ENCODE measurements around the gene BACH2.
"Not testable (repeated sequence)": the region's sequence is repeated elsewhere in the genome, so short reads cannot be mapped to it uniquely, and the experiment has no call there.

Gene BACH2

DNA sequence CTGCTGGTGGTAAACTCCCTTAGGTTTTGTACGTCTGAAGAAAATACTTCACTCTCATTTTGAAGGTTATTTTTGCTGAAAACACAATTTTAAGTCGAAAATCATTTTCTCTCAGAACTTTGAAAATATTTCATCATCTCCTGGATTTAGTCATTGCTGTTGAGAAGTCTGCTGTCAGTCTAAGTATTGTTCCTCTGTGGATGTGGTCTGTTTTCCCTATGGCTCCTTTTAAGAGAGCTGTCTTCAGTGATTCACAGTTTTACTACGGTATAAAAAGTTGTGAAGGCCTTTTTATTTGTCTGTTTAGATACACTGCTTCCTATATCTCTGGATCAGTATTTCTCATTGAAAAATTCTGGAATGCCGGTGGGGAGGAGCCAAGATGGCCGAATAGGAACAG is 243.0 kb downstream of the BACH2 start:
- DNase-seq: no peak

DNA sequence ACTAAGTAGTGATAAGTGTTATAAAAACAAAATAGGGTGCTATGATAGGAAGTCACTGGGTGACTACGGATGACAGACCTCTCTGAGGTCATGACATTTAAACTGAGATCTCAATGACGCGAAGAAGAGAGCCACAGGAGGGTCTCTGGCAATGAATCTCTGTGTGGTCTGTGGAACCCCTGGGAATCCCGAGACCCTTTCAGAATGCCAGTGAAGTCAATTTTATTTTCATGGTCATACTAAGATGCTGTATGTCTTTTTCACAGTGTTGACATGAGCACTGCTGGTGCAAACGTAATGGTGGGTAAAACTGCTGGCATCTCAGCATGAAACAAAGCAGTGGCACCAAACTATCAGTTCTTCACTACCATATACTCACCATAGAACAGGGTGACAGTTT is 247.3 kb downstream of the BACH2 start:
- DNase-seq: no peak

DNA sequence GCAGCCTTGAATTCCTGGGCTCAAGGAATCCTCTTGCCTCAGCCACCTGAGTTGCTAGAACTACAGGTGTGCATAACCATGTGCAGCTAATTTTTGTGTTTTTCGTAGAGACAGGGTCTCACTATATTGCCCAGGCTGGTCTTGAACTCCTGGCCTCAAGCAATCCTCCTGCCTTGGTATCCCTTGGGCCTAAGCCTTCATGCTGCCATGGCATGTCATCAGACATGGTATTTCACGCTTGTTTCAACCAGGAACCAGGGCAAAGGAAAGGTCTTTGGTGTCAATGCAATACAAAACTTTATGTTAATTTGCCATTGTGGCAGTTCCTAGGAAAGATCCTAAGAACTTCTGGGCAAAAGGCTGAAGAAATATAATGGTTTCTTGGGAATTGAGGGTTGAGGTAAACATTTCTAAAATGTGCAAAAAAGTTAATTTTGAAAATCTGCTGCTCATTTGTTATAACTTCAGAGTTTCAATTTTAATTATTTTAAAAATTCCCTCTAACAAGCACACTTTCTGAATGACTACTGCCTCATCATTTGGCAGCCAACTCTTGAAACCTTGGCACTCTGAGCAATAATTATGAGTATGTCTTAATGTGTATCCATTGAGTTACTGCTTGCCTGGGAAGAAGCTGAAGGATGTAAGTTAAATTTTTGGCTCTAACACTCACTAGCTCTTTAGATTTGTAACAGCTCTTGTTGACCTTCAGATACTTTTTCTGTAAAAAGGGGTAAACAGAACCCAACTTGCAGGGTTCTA is 248.3 kb downstream of the BACH2 start:
- DNase-seq: no peak

DNA sequence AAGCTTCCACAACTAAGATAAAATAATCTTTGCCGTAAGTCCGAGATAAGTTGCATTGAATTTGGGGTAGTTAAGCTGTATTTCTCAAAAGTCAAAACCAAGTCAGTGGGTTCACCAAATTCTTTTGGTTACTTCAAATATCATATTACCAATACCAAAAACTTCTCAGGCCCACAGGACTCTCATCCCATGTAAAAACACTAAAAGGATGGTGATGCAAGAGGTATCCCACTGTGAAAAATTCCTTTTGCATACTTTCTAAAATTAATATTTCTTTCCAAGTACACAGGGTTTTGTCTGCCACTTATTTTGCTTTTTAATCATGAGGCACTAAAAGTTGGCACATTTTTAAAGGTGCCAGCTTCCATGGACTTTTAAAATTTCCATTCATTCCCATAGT is 251.1 kb downstream of the BACH2 start:
- DNase-seq: no peak

DNA sequence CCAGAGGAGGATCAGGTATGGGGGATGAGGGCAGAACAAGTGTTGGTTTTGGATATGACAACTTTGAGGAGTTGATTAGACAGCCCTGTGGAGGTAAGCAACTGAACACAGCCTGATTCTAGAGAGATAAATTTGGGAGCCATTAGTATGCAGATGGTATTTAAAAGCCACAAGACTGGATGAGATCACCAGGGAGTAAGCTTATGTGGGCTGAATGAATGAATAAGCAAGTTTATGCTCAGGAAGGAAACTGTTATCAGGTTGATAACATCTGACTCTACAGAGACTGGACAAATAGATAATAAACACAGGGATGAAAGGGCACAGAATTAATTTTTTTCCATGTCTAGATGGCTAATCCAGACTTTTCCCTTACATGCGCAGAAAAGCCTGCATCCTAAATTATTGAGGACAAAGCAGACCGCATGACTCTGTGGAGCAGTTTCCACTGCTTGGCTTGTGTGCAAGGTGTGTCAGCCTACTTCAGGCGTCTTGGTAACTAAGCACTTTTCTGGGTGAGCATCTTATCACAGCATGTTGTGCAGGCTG is 251.7 kb downstream of the BACH2 start:
- no peak for DNase-seq

DNA sequence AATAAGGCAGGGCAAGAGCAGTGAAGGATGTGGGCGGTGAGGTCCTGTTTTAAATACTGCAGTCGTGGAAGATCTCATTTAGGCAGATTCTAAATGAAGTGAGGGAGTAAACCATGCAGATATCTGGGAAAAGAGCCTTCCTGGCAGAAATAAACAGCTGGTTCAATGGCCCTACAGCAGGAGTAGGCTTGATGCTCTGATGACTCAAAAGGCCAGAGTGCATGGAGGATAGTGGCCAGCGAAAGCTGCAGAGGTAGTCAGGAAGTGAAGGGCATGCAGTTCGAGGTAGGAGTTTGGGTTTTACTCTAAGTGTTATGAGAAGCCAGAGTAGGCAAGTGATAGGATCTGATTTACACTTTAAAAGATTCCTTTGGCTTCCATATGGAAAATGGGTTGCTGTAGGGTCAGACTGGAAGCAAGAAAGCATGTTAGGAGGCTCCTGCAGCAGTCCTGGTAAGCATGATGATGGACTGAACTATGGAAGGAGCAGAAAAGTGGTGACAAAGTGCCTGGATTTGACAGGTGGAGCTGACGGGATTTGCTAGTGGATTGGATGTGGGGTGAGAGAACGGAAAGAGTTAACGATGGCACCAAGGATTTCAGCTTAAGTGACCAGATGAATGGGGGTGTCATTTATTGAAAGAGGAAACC is 252.3 kb downstream of the BACH2 start:
- no peak for DNase-seq

DNA sequence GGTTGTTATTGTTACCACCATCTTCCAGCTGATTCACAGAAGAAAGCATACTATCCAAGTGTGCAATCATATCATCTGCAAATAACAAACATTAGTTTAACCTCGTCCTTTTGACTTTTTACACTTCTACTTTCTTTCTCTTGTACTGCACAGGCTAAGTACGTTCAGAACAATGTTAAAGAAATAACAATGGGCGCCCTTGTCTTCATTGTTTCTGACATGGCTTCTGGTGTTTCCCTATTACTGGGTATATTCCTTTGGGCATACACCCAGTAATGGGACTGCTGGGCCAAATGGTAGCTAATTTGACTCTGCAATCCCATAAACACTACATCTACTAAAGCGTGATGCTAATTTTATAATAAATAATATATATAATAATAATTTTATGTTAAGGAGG is 255.7 kb downstream of the BACH2 start:
- no peak for DNase-seq

DNA sequence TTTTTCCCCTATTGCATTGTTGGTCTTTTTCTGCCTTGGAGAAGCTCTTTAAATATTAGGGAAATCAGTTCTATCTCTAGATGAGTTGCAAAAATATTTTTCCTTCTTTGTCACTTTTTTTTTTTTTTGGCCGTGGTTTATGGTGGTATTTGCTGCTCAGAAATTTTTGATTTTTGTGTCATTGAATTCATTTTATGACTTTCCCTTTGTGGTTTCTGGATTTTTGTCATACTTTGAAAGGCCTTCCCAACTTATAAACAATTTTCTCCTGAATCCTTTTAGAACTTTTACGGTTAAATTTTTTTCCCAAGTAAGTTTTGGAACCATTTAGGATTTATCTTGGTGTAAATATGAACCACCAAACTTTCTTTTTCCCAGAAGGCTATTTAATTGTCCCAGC is 256.7 kb downstream of the BACH2 start:
- no peak for DNase-seq

DNA sequence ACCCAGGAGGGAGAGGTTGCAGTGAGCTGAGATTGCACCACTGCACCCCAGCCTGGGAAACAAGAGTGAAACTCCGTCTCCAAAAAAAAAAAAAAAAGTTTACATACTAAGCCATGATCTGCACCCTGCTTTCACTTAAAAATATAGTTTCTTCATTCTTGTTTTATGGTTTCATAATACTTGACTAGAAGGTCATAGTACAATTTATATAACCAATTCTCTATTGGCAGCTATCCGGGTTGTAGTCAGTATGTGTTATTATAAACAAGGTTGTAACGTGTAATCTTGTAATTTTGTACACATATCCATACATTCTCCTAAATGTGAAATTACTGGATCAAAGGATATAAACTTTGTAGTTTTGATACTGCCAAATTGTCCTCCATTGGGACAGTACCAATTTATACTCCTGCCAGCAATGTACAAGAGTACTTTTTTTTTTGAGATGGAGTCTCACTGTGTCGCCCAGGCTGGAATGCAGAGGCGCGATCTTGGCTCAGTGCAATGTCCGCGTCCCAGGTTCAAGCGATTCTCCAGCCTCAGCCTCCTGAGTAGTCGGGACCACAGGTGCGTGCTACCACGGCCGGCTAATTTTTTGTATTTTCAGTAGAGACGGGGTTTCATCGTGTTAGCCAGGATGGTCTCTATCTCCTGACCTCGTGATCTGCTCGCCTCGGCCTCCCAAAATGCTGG is 257.5 kb downstream of the BACH2 start:
- DNase-seq: no peak

DNA sequence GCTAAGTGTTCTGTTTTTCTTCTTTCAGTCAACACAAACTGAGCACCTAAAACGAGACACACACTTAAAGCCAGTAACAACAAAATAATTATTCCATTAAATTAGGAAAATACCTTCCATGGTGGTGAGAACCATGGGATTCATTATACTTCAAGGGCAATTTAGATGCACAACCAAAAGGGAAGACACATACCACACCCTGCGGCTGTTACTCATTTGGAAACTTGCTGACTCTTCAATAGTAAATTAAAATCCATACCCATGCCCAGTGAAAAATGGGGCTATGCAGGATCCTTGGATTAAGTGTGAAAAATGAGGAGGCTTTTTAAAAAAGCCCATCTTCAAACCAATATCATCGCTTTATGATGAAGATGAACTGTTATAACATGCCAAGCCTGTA is 259.7 kb downstream of the BACH2 start:
- no peak for DNase-seq

DNA sequence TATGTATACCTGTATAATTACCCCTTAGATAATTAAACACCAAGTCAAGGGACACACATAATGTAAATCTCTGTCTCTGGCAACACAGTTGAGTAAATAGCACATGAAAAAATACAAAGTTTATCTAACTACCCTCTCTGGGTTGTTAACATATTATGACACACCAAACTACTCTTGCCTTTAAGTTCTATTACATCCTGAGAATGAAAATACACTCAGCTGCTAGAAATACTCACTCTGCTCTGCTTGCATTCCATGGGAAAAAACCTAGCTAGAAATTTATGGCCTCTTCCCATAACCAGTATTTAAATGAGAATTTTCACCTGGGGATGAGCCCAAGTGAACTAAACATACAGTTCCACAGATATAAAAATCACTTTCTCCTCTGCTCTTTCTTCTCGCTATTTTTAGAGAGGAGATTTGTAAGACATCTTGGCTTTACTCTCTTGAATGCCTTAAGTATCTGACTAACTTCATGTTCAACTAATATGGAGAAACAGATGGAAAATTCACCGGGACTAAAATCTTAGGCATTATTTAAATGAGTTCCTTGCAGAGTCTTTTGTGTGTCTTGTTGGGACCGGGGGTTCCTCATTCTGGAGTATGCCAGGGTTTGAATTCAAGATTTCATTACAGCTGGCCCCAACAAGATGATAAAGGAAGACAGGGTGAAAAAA is 261.5 kb downstream of the BACH2 start:
- DNase-seq: no peak

DNA sequence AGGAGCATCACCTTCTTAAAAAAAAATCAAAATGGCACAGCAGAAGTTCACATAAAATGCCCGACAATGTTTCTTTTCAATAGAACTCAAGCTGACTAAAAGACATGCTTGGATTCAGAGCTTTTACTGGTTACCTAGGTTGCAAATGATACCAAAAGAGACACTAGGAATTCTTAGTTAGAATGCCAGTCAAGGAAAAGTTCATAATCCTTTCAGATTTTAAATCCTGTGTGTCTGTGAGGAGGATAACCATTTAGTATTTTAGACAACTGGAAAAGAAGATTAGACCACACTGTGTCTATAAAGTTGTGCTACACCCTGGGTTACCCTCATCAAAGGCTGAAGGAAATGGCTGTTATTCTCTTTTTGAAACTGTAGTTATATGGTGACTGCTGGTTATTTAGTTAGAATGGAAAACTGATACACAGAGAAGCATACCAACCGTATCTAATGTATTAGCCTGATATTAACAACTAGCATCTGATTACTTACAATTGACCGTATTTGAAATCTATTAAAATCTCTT is 262.8 kb downstream of the BACH2 start:
- DNase-seq: no peak

DNA sequence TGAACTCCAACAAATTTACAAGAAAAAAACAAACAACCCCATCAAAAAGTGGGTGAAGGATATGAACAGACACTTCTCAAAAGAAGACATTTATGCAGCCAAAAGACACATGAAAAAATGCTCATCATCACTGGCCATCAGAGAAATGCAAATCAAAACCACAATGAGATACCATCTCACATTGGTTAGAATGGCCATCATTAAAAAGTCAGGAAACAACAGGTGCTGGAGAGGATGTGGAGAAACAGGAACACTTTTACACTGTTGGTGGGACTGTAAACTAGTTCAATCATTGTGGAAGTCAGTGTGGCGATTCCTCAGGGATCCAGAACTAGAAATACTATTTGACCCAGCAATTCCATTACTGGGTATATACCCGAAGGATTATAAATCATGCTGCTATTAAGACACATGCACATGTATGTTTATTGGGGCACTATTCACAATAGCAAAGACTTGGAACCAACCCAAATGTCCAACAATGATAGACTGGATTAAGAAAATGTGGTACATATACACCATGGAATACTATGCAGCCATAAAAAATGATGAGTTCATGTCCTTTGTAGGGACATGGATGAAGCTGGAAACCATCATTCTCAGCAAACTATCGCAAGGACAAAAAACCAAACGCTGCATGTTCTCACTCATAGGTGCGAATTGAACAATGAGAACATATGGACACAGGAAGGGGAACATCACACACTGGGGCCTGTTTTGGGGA is 264.0 kb downstream of the BACH2 start:
- not testable (repeated sequence) for DNase-seq

DNA sequence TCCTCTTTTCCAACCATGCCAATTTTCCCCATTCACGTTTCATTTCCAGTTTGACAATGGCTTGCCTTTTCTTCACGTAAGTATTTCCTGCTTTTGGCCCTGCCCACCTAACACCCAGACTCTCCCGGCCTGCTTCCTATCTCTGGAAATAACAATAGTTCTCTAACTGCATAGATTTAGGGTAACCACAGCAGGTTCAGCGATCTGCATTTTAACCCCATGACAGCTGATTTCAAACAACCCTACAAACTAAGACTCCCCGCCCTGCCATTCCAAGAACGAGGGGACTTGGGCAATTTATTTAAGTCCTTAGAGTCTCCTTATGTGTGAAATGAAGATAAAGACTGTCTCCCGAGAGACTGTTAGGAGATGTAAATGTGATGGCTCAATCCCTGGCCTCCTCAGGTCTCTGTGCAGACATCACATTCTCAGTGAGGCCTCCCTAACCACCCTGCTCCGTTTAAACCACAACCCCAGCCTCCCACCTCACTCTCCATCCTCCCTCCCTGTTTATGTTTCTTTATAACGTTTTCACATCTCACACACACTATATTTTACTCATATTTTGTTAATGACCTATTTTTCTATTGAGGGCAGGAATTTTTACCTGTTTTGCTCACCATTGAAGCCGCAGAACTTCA is 267.5 kb downstream of the BACH2 start:
- DNase-seq: no peak

DNA sequence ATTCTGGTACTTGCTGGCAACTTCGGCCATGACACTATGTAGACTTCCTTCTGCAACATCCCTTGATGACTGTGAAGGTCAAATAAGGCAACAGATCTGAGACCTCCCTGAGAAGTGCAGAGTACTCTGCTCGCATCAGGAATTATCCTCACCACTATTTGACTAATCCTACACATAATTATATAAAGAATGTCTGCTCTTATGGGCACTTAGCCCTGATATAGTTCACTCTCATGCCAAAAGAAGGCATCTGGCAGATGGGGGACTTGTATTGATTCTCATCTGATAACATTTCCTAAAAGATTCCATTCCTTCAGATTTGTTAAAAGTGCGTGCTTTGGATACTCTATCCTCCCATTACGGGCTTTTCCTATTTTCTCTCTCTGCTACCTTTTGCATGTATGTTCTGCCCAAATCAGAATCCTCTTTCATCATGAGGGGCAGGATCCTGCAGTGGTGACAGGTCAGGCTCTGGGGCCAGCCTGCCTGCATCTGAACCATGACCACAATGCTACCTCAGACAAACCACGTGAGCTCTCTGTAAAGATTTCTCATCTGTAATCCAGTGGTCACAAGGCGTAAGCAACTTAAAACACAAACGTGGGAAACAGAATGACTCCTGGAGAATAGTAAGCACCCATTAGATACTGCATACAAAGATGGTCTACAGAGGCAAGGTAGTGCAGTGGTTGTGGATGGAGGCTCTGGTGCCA is 268.4 kb downstream of the BACH2 start:
- no peak for DNase-seq

DNA sequence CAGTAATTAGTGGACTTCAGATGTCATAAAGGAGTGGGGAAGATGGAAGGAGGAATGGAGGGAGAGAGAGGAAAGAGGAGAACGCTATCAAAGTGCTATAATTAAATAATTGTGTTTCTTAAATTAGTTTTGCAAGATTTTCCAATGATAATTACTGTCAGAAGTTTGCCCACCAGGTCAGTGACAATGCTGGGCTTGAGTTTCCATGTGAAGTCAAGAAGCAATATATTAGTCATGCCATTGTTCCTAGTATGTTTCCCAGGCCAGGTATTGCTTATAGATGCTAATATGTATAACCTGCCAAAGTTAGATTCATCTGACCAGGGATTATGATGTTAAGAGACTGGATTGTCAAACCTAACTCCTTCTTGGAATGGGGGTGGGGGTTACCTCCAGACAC is 270.4 kb downstream of the BACH2 start:
- no peak for DNase-seq

DNA sequence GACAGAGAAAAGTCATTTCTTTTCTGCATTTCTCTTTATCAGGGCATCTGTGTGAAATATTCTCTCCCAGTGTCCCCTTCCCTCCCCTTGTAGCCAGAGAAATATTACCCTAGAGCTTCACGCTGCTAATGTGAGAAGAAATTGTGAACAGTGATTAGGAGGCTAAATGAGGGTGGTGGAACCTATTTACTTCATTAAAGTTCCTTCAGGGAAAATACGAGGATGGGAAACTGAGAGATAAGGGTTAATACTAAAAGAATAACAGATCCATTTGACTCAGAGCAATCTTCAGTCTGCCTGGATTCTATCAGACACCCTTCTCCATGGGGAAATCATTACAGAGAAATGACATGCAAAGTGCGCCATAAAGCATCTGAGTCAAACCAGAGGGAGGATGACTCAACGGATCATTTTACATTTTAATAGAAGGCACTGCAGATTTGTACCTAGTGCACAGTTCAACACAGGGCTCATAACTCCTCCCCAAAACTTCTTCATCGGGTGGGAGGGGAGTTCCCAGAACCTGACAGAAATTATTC is 271.1 kb downstream of the BACH2 start:
- no peak for DNase-seq

DNA sequence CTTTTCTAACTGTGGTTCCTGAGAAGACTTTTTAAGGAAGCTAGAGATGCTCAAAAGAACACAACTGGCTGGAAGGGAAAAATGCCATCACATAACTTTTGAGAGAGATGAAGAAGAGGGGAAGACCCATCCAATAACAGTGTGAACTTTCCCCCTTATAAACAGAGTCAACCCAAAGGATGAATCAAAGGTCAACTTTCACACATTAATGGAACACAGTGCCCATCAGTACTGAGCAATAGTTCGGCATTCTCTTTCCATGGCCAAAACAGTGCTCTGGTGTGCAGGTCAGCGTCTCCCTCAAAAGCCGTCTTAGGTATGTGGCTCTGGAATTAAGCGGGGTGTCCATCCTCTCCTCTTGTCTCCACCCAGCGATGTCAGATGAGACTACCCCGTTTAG is 272.0 kb downstream of the BACH2 start:
- DNase-seq: no peak

DNA sequence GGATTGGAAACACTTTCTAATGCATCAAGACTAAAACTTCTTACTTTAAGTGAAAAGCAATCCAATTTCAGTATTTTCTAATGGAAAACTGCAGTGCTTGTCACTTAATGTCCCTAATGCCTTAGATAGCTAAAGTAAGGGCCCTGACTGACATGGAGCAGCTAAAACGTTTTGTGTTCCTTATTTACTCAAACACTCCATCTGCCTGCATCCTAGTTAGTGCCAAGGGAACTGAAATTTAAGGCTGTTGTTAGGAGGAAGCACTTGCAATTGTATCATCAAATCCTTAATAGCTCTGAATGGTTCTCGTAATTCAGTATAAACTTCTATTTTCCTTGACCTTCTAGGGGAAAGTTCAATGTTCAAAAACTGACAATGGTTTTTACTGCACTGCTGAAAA is 274.9 kb downstream of the BACH2 start:
- DNase-seq: no peak

DNA sequence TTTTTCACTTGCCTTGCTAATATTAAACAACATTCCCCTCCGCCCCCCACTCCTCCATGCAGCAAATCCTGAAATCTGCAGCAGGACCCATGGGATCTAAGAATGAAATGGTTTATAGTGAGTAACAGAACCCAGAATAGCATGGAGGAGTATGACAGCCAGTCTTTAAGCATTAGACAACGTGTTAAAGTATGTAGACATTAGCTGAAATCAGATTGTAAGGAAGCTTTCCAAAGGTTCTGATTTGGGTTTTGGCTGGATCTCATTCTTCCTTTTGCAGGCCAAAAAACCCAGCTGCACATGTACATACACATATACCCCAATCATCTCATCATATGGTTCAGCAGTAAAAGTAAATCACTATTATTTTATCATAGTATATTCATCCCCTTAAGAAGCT is 275.9 kb downstream of the BACH2 start:
- no peak for DNase-seq

DNA sequence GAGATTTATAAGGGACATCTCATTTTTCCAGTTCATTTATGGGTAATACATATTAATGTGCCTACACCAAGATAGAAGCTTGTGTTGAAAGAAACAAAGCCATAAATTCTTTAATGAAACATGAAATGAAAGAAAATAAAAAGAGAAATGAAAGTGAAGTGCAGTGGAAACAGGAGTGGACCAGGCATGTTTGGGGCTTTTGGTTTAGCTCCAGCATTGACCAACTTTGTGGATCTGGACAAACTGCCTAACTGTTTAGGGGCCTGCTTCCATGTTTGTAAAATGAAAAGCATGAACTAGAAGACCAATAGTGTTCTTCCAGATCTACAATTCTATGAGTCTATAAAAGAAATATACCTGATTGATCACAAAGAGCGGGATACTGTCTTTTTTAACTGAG is 277.4 kb downstream of the BACH2 start:
- DNase-seq: no peak
